ENCODE measurements around the gene MYDGF. TPM values are rescaled to one million over a fixed set of nuclear protein-coding genes. Genes with fewer than 3 reads are reported as not detected.

The MYDGF gene
- total RNA-seq, 1 donor from 2014 or later: 98.5 TPM

- DNase-seq (ENCODE audit: low spot score): no peak
Measured at GRCh38 chr19:4609878-4610511, 60.1 kb downstream of the MYDGF start.

Other genes starting within 250 kb of the MYDGF start
- 119 TPM for gene UBXN6, start 212.5 kb downstream of the MYDGF start, total RNA-seq
- gene HDGFL2, start 198.0 kb downstream of the MYDGF start, total RNA-seq: 22.8 TPM
- 2,078 TPM for gene PLIN4, start 151.9 kb downstream of the MYDGF start, total RNA-seq
- gene PLIN5, start 135.1 kb downstream of the MYDGF start, total RNA-seq: 62.5 TPM
- gene LRG1, start 130.3 kb downstream of the MYDGF start, total RNA-seq: 4.0 TPM
- gene SEMA6B, start 110.7 kb downstream of the MYDGF start, total RNA-seq: 35.1 TPM
- gene TNFAIP8L1, start 30.8 kb downstream of the MYDGF start, total RNA-seq: 6.9 TPM
- 54.8 TPM for gene DPP9, start 53.5 kb upstream of the MYDGF start, total RNA-seq
- gene FEM1A, start 121.4 kb upstream of the MYDGF start, total RNA-seq: 10.9 TPM
- gene TICAM1, start 161.4 kb upstream of the MYDGF start, total RNA-seq: 13.6 TPM
- gene PLIN3, start 197.3 kb upstream of the MYDGF start, total RNA-seq: 95.7 TPM
- gene ARRDC5, start 232.6 kb upstream of the MYDGF start, total RNA-seq: 0.67 TPM
- gene UHRF1, start 239.2 kb upstream of the MYDGF start, total RNA-seq: 0.67 TPM

All from mesenteric fat pad (tissue), 1 donor.